Tibial nerve (tissue), 4 donors: ENCODE results near the gene POLR3B.

ENCODE experiments used
- CTCF ChIP-seq, 5 experiments: fragments of 200-600 bp in 3 of 5; fragments of 450-650 bp in 2 of 5; sonication (generic) in 3 of 5; IDR thresholded peaks; one replicate each; pipeline ENCODE4 v1.5.1; 2016 to 2019; ENCODE audit warnings: antibody characterized with exemption in 5 of 5, mild to moderate bottlenecking in 3 of 5, moderate library complexity in 2 of 5
- EP300 ChIP-seq, 2 donors: sonication (generic); formaldehyde crosslinking; IDR thresholded peaks; one replicate each; pipeline ENCODE4 v1.6.1; 2017; ENCODE audit warnings: antibody characterized with exemption in 2 of 2, mild to moderate bottlenecking in 1 of 2
- POLR2A ChIP-seq, 2 donors: fragments of 450-650 bp; IDR thresholded peaks; one replicate each; pipeline ENCODE4 v1.6.1; 2017; ENCODE audit warnings: antibody characterized with exemption in 2 of 2, mild to moderate bottlenecking in 2 of 2, moderate library complexity in 2 of 2

- TF ChIP-seq CTCF (IDR thresholded peaks at IDR 0.05) (no peak), POLR2A (IDR thresholded peaks at IDR 0.05) (no peak), EP300 (IDR thresholded peaks at IDR 0.05) (no peak)
Observed at GRCh38 chr12:106409878-106410277, 52.3 kb downstream of the POLR3B start.
